Fibroblast of skin of back (primary cell): ENCODE measurements around the gene COL4A4. TPM values are rescaled to one million over a fixed set of nuclear protein-coding genes. Genes with fewer than 3 reads are reported as not detected.
A peak's percentile ranks its signal among the peaks of the same experiment; 100 is the strongest.
"Not testable (repeated sequence)": the region's sequence is repeated elsewhere in the genome, so short reads cannot be mapped to it uniquely, and the experiment has no call there.

ENCODE experiments used
- DNase-seq: peaks from one replicate; pipeline ENCODE4 v3.0.0-alpha.2; 2013
- polyA plus RNA-seq, 2 experiments: library from polyadenylated mRNA; unstranded; fragments of 120-200 nt; gene quantifications; one replicate each; pipeline ENCODE4 v1.2.1, GENCODE V29; 2013; ENCODE audit not compliant: insufficient read length in 2 of 2

Gene COL4A4
- polyA plus RNA-seq (2013, experiment 1 of 2; ENCODE audit: insufficient read length) = 0.02 TPM
- 0.02 TPM for polyA plus RNA-seq (2013, experiment 2 of 2; ENCODE audit: insufficient read length)

- no peak for DNase-seq
Observed at GRCh38 chr2:227163998-227164762, at the start of gene COL4A4, which contains the start of gene COL4A3. COL4A4 (minus strand) TSS chr2:227164205; CDS start chr2:227147483, 16,722 bp downstream. COL4A3 (plus strand) TSS chr2:227164624; CDS start chr2:227164727, 103 bp downstream.

- DNase-seq = no peak
Observed at GRCh38 chr2:227207573-227207972, 43.6 kb upstream of the COL4A4 start.

DNA sequence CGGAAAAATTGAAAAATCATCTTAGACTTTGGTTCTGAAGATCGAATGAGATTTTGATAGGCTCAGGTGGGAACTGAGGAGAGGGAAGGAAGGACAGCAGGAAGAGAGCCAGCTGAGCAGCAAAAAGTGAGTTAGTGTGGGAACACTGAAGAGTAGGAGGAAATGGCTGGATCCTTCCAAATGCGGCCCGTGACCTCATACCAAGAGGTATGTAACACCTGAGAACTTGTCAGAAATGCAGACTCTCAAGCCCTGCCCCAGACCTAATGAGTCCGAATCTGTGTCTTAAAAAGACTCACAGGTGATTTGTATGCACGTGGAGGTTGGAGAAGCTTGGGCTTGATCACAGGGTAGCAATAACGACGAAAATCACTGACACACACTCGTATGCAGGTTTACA lies 42.4 kb upstream of the COL4A4 start:
- no peak for DNase-seq

DNA sequence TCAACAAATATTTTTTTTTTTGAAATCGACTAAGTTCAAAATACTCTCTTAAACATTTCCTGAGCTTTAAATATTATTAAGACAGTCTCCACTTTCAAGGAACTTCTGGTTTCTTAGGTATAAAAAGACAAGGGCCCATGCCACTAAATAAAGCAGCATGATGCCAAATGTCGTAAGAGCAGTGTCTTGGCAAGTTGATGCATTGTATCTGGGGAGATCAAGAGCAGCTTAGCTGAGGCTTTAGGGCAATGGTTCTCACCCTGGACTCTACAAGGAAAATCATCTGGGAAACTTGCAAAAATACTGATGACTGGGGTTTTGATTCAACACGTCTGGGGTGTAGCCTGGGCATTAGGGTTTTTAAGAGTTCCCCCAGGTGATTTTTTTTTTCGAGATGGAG lies 41.7 kb upstream of the COL4A4 start:
- DNase-seq = no peak

- DNase-seq = no peak
Observed at GRCh38 chr2:227204452-227204851, 40.4 kb upstream of the COL4A4 start.

DNA sequence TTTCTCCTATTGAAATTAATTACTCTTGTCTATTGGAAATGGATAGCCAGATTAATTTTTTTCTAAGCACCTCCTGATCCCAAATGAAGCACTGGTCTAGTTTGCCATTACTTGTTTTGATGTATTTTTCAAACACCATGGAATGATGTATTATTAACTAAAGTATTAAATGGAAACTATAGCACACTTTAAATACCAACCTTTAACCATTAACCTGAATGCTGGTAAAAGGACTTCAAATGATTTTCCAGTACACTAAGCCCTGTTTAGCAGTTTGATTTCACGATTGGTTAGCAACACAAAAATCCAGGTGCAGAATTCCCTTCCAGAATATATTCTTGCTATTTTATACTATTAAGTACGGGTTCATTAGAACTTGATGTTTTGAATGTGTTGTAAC lies 37.8 kb upstream of the COL4A4 start:
- DNase-seq = no peak

DNA sequence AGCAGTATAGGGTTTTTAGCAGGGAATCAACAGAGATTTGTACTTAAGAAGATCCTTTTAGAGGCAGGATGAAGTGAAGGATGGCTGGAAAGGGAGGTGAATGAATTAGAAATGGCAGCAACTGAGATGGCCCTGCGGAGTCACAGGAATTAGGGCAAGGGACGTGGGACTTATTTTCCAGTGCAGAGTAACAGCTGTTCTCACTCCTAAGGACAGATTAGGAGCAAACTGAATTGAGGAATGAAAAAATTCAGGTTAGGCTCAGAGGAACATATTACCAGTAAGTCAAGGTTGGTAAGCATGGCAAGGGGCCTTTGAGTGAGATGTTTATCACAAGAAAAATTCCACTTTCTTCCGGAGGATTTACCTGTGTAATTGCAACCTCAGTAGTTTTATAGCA lies 34.9 kb upstream of the COL4A4 start:
- no peak for DNase-seq

DNA sequence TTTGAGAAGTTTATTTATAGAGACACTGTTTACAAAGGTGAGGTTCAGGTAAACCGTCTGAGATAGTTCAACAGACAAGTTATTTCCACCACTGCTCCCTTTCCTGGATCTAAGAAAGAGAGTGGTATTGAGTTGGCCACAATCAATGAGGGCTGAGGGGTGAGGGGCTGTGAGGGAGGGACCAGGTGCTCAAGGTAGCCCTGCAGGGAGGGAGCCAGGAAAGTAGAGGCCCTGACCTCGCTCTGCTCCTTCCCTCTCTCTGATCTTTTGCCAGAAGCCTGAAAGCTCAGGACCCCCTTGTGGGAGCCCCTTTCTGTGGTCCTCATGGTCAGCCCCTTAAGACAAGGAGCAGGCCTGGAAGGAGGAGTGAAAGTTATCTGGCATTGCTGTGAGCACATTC lies 30.2 kb upstream of the COL4A4 start:
- DNase-seq = no peak

GRCh38 chr2:227192491-227192890 lies 28.5 kb upstream of the COL4A4 start:
- no peak for DNase-seq

- no peak for DNase-seq
Observed at GRCh38 chr2:227191367-227191766, 27.4 kb upstream of the COL4A4 start.

GRCh38 chr2:227188292-227188691 lies 24.3 kb upstream of the COL4A4 start:
- DNase-seq = peak; percentile 44

GRCh38 chr2:227186751-227187150 lies 22.7 kb upstream of the COL4A4 start:
- no peak for DNase-seq

DNA sequence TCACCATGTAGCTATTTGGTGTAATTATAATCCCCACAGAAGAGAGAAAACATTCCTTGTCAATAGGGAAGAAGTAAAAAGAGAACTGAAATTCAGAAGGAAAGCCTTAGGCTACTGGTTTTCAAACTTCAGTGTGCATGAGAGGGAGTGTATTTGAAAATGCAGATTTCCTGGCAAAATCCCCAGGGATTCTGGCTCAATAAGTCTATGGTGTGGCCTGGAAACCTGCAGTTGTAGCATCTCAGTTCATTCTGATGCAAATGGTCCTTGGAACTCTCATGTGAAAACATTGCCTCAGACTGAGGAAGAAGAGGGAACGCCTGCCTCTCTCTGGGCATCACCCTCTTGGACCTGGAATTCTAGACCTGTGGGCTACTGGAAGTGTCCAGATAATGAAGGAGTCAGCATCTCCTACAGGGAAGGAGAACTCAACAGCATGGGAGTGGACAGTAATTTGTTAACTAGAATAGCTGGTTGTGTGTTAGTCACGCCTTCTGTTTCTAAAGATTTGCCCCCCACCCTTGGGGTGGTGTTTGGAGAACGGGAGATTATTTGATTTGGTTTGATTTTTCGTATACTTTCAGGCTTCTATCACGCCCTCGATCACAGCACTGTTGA lies 21.7 kb upstream of the COL4A4 start:
- no peak for DNase-seq

GRCh38 chr2:227183657-227184367 lies 19.8 kb upstream of the COL4A4 start:
- DNase-seq = no peak

GRCh38 chr2:227182765-227183164 lies 18.8 kb upstream of the COL4A4 start:
- DNase-seq = no peak

DNA sequence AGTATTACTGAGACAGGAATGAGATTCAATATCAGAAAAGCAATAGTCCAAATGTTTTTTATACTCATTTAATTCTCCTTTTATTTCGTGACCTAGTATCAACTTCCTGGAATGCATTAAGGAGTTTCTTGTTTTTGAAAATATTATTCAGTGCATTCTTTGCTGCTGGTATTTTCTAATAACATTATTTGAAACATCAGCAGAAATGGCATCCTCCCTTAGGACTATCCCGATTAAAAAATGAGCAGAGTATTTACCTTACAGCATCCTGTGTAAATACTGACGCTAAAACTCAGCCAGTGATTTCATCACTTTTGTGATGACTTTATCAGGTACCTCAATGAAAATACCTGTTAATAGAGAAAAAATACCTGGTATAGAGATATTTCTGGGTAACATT lies 16.8 kb upstream of the COL4A4 start:
- DNase-seq = no peak

GRCh38 chr2:227179988-227180685 lies 16.1 kb upstream of the COL4A4 start:
- DNase-seq = no peak

DNA sequence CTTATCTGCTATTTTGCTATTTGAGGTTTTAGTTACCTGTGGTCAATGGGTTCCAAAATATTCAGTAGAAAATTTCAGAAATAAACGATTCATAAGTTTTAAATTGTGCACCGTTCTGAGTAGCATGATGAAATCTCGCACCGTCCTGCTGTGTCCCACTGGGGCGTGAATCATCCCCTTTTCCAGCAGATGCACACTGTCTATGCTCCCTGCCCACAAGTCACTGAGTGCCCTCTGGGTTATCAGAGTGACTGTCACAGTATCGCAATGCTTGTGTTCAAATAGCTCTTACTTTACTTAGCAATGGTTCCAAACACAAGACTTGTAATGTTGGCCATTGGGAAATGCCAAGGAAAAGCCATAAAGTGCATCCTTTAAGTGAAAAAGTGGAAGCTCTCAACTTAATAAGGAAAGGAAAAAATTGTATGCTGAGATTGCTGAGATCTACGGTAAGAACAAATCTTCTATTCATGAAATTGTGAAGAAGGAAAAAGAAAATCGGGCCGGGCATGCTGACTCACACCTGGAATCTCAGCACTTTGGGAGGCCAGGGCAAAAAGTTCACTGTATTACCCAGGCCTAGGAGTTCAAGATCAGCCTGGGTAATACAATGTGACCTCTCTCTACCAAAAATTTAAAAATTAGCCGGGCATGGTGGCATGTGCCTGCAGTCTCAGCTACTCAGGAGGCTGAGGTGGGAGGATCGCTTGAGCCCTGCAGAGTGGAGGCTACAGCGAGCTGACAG lies 13.8 kb upstream of the COL4A4 start:
- no peak for DNase-seq

DNA sequence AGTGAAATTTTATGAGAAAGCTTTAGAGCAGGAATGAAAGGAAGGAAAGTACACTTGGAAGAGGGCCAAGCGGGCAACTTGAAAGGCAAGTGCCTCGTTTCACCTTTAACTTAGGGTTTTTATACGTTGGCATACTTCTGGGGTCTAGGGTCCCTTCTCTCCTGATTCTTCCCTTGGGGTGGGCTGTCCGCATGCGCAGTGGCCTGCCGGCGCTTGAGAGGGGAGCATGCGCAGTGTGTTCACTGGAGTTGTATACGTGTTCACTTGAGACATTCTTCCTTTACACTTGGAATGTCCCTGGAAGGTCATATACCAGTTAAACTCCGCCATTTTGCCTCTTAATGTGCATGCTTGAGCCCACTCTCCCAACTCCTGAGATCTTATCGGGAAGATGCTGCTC lies 7.8 kb upstream of the COL4A4 start:
- DNase-seq = not testable (repeated sequence)

DNA sequence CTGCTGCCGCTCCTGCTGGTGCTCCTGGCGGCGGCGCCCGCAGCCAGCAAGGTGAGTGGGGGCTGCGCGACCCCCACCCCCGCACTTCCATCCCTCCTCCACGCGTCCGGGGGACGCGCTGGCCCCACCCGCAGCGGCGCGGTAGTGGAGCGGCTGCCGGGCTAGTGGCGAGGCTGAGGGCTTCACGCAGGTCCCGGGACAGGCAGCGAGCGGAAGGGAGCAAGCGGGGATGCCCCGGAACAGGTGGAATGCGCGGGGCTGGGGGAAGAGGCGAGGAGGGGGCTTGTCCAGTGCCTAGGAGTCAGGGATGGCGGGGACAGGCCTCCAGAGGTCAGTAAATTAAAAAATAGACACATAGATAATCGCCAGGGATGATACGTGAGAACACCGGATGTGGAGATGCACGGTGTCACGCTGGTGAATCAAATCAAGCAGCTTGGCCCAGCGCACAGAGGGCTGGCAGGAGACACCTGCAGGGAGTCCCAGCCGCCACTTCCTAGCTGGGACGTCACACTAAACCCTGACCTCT lies 822 bp upstream of the COL4A4 start:
- DNase-seq = no peak

DNA sequence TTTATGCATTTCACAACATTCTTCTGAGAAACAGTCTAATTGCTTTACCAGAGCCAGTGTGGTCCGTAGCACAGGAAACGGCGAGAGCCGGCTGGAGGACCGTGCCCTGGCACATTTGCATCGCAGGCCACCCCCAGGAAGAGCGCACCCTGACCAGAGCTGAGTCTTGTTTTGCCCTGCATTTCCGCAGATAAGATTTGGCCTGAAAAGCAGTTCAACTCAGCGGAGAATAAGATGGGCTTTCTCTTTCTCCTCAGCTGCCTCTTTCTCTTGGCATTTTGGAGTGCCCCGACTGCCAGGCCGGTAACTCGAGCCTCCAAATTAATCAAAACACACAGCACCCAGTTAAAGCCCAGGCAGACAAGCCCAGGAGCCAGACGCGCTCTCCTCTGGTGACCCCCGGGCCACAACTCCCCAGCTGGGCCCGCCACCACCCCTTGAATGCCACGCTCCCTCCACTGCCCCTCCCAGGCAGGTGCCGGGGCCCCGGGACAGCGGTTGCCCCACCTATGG lies 464 bp downstream of the COL4A4 start:
- DNase-seq = no peak

DNA sequence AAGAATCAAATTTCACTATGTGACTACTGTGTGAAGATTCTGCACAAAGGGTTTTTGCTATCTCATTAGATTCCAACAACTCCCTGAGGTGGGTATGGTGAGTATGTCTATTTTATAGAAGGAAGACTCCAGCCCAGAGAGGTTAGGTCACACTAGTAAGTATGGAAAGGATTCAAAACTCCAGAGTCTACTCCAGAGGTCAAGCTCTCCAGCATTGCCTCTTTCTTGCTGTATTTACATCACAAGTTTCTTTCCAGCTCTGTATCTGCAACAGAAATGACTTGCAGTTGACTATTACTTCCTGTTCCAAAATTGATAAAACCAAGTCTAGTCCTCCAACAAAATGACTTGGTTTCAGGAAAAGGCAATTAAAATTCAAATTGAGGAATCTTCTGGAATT lies 2.1 kb downstream of the COL4A4 start:
- DNase-seq = no peak
